CD14-positive monocyte (primary cell): ENCODE results near the gene FBL. TPM values are rescaled to one million over a fixed set of nuclear protein-coding genes. Genes with fewer than 3 reads are reported as not detected.

Experiments used
- DNase-seq, 3 donors: peaks; one replicate each; pipeline ENCODE4 v3.0.0-alpha.2; 2011 to 2022
- H2AFZ ChIP-seq: 2 replicates; pipeline ENCODE4 v1.6.0; 2012; ENCODE audit warnings: mild to moderate bottlenecking, low read depth, low read length, inconsistent platforms; ENCODE audit not compliant: insufficient read depth, poor library complexity, severe bottlenecking
- H3K27ac ChIP-seq, 2 donors: 1 replicate in 1 of 2; 2 replicates in 1 of 2; pipeline ENCODE4 v1.5.1; 2012 to 2013; ENCODE audit warnings: low read length in 2 of 2, control low read depth in 1 of 2, inconsistent platforms in 1 of 2, low read depth in 1 of 2, mild to moderate bottlenecking in 1 of 2
- H3K27me3 ChIP-seq, 2 donors: one replicate each; pipeline versions ENCODE4 v1.6.0 to v1.6.1; 2011 to 2013; ENCODE audit warnings: low read length in 2 of 2; ENCODE audit not compliant: control insufficient read depth in 2 of 2, insufficient read depth in 2 of 2
- H3K36me3 ChIP-seq, 2 donors: replicated peaks in 1 of 2; 1 replicate in 1 of 2; 2 replicates in 1 of 2; pipeline versions ENCODE4 v1.5.1 to v1.6.1; 2012 to 2013; ENCODE audit warnings: low read length in 2 of 2, control low read depth in 1 of 2, inconsistent platforms in 1 of 2, mild to moderate bottlenecking in 1 of 2; ENCODE audit not compliant: insufficient read depth in 2 of 2, control insufficient read depth in 1 of 2
- H3K4me1 ChIP-seq, 2 donors: 1 replicate in 1 of 2; 2 replicates in 1 of 2; pipeline versions ENCODE4 v1.5.1 to v1.6.1; 2012 to 2013; ENCODE audit warnings: low read length in 2 of 2, control low read depth in 1 of 2, inconsistent platforms in 1 of 2, mild to moderate bottlenecking in 1 of 2, moderate library complexity in 1 of 2; ENCODE audit not compliant: insufficient read depth in 2 of 2, control insufficient read depth in 1 of 2
- H3K4me2 ChIP-seq: replicated peaks from 2 replicates; pipeline ENCODE3; 2012; ENCODE audit warnings: low read length, moderate library complexity, mild to moderate bottlenecking; ENCODE audit not compliant: poor library complexity, severe bottlenecking; ENCODE audit errors: extremely low read depth
- H3K4me3 ChIP-seq, 3 experiments: fragments of 200-600 bp in 1 of 3; sonication (generic) in 1 of 3; replicated peaks in 1 of 3; 1 replicate in 2 of 3; 2 replicates in 1 of 3; pipeline ENCODE4 v1.5.1; 2011 to 2013; ENCODE audit warnings: low read length in 3 of 3, mild to moderate bottlenecking in 3 of 3, control low read depth in 2 of 3, low read depth in 2 of 3, inconsistent platforms in 1 of 3, moderate library complexity in 1 of 3
- H3K79me2 ChIP-seq: 2 replicates; pipeline ENCODE4 v1.6.0; 2012; ENCODE audit warnings: mild to moderate bottlenecking, control low read depth, inconsistent platforms, low read length, moderate library complexity; ENCODE audit not compliant: insufficient read depth
- H3K9ac ChIP-seq: 2 replicates; pipeline ENCODE4 v1.6.0; 2017; ENCODE audit warnings: low read length, mild to moderate bottlenecking; ENCODE audit not compliant: insufficient read depth, poor library complexity, severe bottlenecking
- H3K9me3 ChIP-seq, 2 donors: replicated peaks in 1 of 2; 1 replicate in 1 of 2; 2 replicates in 1 of 2; pipeline versions ENCODE4 v1.5.1 to v1.6.1; 2012 to 2013; ENCODE audit warnings: low read length in 2 of 2, control low read depth in 1 of 2; ENCODE audit not compliant: control insufficient read depth in 1 of 2, insufficient read depth in 1 of 2
- H4K20me1 ChIP-seq: 2 replicates; pipeline ENCODE4 v1.6.0; 2012; ENCODE audit warnings: mild to moderate bottlenecking, low read length, control low read depth, moderate library complexity; ENCODE audit not compliant: insufficient read depth
- H3K27ac Mint-ChIP-seq, 7 donors: one replicate each; pipeline ENCODE4 v1.8.0; 2020; ENCODE audit warnings: mild to moderate bottlenecking in 7 of 7, mixed read lengths in 7 of 7, moderate library complexity in 6 of 7, inconsistent platforms in 2 of 7
- H3K27me3 Mint-ChIP-seq, 3 donors: one replicate each; pipeline ENCODE4 v1.8.0; 2021 to 2022; ENCODE audit warnings: low read depth in 3 of 3, mild to moderate bottlenecking in 3 of 3, mixed read lengths in 3 of 3, moderate library complexity in 3 of 3, inconsistent platforms in 1 of 3
- H3K36me3 Mint-ChIP-seq, 2 donors: one replicate each; pipeline ENCODE4 v1.8.0; 2020; ENCODE audit warnings: mixed read lengths in 2 of 2, inconsistent platforms in 1 of 2, mild to moderate bottlenecking in 1 of 2
- H3K4me1 Mint-ChIP-seq: one replicate; pipeline ENCODE4 v1.8.0; 2020; ENCODE audit warnings: mild to moderate bottlenecking, mixed read lengths
- H3K4me3 Mint-ChIP-seq, 2 donors: one replicate each; pipeline ENCODE4 v1.8.0; 2020; ENCODE audit warnings: mild to moderate bottlenecking in 2 of 2, mixed read lengths in 2 of 2, moderate library complexity in 1 of 2
- H3K9me3 Mint-ChIP-seq, 7 donors: one replicate each; pipeline ENCODE4 v1.8.0; 2020 to 2022; ENCODE audit warnings: mixed read lengths in 7 of 7, mild to moderate bottlenecking in 6 of 7, moderate library complexity in 6 of 7, inconsistent platforms in 2 of 7
- CTCF ChIP-seq: fragments of 200-600 bp; IDR thresholded peaks from one replicate; pipeline ENCODE4 v1.8.0; 2022; ENCODE audit warnings: antibody characterized with exemption, mild to moderate bottlenecking
- WGBS: methylation state at CpG from one replicate; pipeline ENCODE4 v1.1.5; 2013; ENCODE audit warnings: missing lambda C conversion rate; ENCODE audit not compliant: insufficient coverage; 5-methylcytosine and 5-hydroxymethylcytosine counted together
- intact Hi-C, 2 donors: fragments of 100-400 bp; cut with micrococcal nuclease; formaldehyde crosslinking; loops; one replicate each; pipeline versions ENCODE4 v1.15.0 to v1.15.1; 2023
- polyA plus RNA-seq, 3 donors: library from polyadenylated mRNA; depleted of rRNA in 1 of 3; unstranded in 2 of 3; stranded (reverse) in 1 of 3; fragments of 300-500 nt in 2 of 3; fragments of >200 nt in 1 of 3; fragmentation: Illumina TruSeq in 2 of 3; gene quantifications; 1 replicate in 2 of 3; 2 replicates in 1 of 3; pipeline ENCODE4 v1.2.3, GENCODE V29; 2012 to 2021

Gene FBL
- polyA plus RNA-seq, 3 donors: 57.1 to 157 (median 60.3) TPM

GRCh38 chr19:39807846-39808364 lies 38.3 kb downstream of the FBL start:
- H3K9me3 Mint-ChIP-seq: peaks cover 0 to 15% (median 0%) of the 10 kb centered on the region in 7 donors
- Histone ChIP-seq H3K9ac (no peak overlapping the region), H3K27me3 (no peaks in the 10 kb centered on the region), H2AFZ (no peak overlapping the region), H3K36me3 (no peaks in the 10 kb centered on the region), H4K20me1 (no peaks in the 10 kb centered on the region), H3K27ac (no peak overlapping the region), H3K9me3 (no peaks in the 10 kb centered on the region), H3K4me3 (no peak overlapping the region), H3K4me2 (no peak overlapping the region), H3K79me2 (no peaks in the 10 kb centered on the region), H3K4me1 (no peaks in the 10 kb centered on the region)
- no peak overlapping the region for H3K4me3 Mint-ChIP-seq
- no peaks in the 10 kb centered on the region for H3K4me1 Mint-ChIP-seq
- intact Hi-C loops: no loop called here
- no peaks in the 10 kb centered on the region for H3K36me3 Mint-ChIP-seq
- no CpG with 5 or more reads among the region's 5 CpGs for WGBS
- TF ChIP-seq CTCF: no peak
- H3K27ac Mint-ChIP-seq: no peak overlapping the region
- no peak for DNase-seq
- H3K27me3 Mint-ChIP-seq: peaks cover 3 to 5% (median 5%) of the 10 kb centered on the region in 3 donors

GRCh38 chr19:39805104-39805503 lies 41.1 kb downstream of the FBL start:
- no peak overlapping the region for H3K4me3 ChIP-seq
- WGBS: 73% methylated on average over 4 of the region's 5 CpGs
- H4K20me1 ChIP-seq: no peaks in the 10 kb centered on the region
- no peak overlapping the region for H3K9ac ChIP-seq
- no peak overlapping the region for H3K4me2 ChIP-seq
- no peaks in the 10 kb centered on the region for H3K36me3 Mint-ChIP-seq
- no peak for DNase-seq
- H2AFZ ChIP-seq: no peak overlapping the region
- no peak for TF ChIP-seq CTCF
- no peak overlapping the region for H3K27ac ChIP-seq
- intact Hi-C loops: no loop called here
- H3K27ac Mint-ChIP-seq: no peak overlapping the region
- no peaks in the 10 kb centered on the region for H3K79me2 ChIP-seq
- H3K27me3 ChIP-seq: no peaks in the 10 kb centered on the region
- H3K27me3 Mint-ChIP-seq: peaks cover 3 to 12% (median 5%) of the 10 kb centered on the region in 3 donors
- H3K4me1 ChIP-seq: no peaks in the 10 kb centered on the region
- H3K36me3 ChIP-seq: no peaks in the 10 kb centered on the region
- H3K9me3 Mint-ChIP-seq: peaks cover 0 to 15% (median 0%) of the 10 kb centered on the region in 7 donors
- H3K4me3 Mint-ChIP-seq: no peak overlapping the region
- no peaks in the 10 kb centered on the region for H3K4me1 Mint-ChIP-seq
- no peaks in the 10 kb centered on the region for H3K9me3 ChIP-seq
